HG03039 (cell line): ENCODE data around the gene GALNT12.

Source experiments
- ATAC-seq: cut with Tn5 transposase; IDR thresholded peaks from one replicate; pipeline ENCODE4 v1.9.1; 2021; ENCODE audit warnings: mild to moderate bottlenecking, moderate library complexity; ENCODE audit not compliant: unreplicated experiment

The GALNT12 gene, protein sequence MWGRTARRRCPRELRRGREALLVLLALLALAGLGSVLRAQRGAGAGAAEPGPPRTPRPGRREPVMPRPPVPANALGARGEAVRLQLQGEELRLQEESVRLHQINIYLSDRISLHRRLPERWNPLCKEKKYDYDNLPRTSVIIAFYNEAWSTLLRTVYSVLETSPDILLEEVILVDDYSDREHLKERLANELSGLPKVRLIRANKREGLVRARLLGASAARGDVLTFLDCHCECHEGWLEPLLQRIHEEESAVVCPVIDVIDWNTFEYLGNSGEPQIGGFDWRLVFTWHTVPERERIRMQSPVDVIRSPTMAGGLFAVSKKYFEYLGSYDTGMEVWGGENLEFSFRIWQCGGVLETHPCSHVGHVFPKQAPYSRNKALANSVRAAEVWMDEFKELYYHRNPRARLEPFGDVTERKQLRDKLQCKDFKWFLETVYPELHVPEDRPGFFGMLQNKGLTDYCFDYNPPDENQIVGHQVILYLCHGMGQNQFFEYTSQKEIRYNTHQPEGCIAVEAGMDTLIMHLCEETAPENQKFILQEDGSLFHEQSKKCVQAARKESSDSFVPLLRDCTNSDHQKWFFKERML

DNA sequence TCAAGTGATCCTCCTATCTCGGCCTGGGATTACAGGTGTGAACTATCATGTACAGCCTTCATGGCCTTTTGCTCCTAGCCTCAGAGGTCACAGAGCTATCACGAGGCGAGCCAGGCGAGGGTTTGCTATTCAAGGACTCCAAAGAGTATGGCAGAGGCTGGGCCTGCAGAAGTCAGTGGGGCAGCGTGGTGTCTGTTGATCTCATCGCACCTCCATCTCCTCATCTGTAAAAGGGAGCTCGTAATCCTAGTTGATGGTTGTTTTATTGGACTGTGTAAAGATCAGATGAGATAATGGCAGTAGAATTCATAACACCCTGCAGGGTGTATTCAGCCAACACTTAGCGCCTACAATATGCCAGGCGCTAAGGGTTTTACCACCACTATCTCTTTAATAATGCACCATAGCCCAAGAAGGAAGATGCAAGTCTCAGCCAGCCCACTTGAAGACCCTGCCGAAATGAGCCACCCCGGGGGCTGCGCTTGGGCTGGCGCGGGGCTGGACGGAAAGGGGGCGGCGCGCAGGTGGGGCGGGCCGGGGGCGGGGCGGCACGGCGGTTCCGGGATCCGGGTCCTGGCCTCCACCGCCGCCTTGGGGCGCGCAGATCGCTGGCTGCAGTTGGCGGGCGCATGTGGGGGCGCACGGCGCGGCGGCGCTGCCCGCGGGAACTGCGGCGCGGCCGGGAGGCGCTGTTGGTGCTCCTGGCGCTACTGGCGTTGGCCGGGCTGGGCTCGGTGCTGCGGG lies at the start of gene GALNT12:
Gene GALNT12, plus strand, starts transcription at position 601 of the 744 bp plus-strand sequence. Its CDS starts 29 bp downstream, at position 630.
- ATAC-seq, result no peak

DNA sequence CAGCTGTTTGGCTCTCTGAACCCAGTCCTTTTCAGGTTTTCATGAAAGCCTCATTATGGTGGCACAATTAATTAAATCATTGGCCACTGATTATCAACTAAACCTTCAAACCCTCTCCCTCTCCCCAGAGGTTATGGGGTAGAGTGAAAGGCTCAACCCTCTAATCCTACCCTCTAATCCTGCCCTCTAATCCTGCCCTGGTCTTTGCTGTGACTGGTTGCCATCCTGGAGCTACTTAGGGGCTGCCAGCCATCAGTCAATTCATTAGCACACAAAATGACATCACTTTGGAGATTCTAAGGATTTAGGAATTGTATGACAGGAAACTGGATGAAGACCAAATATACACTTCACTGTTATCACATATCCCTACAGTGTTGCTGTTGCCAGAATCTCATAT lies 47.2 kb upstream of the GALNT12 start:
- ATAC-seq, result no peak

DNA sequence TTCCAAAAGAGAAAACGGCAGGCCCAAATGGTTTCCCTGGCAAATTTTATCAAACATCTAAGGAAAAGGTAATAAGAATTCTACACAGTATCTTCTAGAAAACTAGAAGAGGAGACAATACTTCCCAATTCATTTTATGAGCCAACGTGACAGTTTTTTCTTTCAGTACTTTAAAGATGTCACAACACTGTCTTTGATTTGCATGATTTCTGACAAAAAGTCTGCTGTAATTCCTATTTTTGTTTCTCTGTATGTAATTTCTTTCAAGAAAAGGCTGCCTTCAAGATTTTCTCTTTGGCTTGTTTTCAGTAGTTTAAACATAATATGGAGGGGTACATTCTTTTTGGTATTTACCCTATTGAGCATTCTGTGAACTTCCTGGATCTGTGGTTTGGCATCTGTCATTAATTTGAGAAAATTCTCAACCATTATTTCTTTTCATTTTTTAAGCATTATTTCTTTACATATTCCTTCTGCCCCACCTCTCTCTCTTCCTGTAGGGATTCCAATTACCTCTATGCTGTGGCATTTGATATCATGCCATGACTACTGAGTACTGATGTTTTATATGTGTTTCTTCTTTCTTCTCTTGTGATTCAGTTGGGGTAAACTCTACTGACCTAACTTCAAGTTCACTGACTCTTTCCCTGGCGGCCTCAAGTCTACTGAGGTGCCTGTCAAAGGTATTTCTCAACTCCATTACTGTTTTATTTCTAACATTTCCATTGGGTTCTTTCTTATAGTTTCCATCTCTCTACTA lies 43.3 kb upstream of the GALNT12 start:
- no peak for ATAC-seq

DNA sequence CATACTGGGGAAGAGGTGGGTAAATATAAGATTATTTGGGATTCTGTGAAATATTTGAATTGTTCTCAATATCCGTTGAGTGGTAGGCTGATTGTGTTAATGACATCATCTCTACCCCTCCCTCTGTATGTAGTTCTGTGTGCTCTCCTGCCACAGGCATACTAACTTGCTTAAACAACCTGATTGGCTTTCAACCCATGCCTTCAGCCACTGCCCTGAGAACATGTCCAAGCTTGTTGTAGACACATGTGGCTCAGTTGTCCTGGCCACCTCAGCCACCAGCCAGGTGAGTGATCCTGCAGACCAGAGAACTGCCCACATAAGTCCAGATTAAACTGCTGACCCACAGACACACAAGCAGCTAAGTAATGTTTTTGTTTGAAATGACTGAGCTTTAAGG lies 42.2 kb upstream of the GALNT12 start:
- no peak for ATAC-seq

DNA sequence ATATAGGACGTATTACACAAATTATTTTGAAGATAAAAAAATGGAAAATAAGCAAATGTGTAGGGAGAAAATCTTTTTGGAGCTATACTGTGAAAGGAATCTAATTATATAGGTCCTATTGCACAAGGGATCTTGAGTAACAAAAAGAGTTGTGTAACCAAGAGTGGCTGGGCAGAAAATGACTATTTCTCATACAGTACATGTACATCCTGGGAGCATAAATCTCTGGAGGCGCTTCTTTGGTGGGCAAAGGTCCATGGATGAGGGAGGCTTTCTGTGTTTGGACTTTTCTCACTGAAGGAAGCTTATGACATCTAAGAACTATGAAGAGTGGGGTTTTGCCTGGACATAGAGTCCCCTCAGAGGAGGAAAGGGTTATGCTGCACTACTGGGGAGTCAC lies 40.9 kb upstream of the GALNT12 start:
- ATAC-seq, result no peak

DNA sequence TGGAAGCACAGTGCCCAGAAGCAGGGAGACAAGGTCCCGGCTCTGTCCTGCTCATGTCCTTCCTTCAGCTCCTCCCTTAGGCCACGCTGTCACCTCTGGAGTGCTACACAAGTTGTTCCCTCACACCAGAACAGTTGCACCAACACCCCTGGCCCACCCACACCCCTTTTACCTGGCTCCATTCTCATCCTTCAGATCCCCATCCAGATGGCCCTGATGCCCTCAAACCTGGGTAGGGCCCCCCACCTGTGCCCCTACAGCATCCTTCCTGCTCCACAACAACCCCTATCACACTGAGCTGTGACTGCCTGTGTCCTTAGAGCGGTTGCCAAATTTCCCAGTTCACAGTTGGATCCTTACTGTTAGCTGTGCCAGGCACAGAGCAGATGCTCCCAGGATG lies 40.3 kb upstream of the GALNT12 start:
- ATAC-seq, result no peak

DNA sequence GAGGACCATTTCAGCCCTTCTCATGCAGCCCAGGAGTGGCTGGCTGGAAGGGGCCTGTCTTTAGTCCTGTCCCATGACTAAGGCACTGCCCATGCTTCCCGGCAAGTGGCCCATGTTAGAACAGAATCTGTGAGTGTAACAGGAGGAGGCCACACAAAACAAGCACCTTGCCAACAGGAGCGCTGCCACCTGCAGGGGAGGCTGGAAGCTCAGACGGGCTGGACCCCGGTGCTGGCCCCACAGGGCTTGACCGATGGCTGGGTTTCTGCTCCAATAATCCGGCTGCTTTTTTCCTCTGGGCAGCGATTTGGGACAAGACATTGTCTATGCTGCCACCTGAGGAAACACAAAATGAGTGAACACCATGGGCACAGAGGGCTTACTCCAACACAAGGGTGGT lies 39.6 kb upstream of the GALNT12 start:
- no peak for ATAC-seq

DNA sequence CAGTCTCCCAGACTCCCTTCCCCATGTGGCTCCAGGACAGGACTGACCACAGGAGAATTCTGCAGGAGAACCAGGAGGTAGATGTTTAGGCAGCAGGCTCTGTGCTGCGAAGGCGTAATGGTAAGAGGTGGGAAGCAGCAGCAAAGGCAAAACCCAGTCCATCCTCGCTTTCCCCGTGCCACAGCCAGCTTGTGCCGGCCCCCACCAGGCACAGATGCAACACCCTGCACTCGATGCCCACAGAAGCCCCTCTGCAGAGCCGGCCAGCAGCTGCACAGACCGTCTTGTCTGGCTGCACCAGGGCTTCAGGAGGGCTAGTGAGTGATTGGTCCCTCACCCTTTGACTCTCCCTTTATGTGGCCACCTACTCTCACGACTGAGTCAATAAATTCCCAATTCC lies 39.1 kb upstream of the GALNT12 start:
- no peak for ATAC-seq

DNA sequence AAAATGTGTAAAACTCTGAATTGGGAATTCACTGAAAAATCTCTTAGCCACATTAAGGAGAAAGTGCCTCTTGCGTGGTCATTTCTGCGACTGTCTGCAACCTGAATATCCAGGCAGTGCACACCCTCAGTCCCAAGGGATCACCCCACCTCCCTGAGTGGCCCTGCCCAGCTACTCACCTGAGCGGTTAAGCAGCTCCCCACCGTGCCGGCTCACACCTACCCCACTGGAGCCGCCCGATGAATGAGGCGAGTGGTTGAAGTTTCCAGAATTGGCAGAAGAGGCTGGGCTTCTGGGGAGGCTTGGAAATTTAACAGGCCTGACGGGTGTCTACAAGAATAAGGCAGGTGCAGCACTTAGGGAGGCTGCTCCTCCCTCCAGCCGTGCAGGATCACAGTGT lies 36.8 kb upstream of the GALNT12 start:
- no peak for ATAC-seq

DNA sequence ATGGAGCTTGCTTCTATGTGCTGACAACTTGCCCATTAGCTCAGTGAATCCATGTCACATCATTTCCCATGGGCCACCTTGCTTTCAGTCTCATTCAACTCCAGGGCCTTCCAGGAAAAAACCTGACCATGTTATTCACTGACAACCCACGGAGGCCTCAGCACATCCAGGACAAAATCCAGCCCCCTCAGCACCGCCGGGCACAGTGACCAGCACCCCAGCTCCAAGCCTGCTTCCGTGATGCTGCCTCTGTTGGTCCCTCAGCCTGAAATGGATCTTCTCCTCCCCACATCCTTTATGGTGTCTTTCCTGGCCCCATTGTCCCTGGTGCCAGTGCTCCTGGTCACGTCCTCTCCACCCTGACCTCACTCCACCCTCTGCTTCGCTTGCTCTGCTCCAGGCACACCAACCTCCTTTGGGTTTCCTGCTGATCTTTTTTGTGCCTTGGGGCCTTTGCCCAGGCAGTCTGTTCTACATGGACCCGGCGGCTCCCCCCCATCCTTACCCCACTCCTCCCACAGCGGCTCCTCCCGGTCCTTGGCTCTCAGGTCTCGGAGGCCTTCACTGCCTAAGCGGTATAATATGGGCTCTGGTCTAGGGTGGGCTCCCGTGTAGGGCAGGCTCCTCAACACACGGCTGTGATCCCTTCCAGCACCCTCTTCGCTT lies 36.1 kb upstream of the GALNT12 start:
- no peak for ATAC-seq

DNA sequence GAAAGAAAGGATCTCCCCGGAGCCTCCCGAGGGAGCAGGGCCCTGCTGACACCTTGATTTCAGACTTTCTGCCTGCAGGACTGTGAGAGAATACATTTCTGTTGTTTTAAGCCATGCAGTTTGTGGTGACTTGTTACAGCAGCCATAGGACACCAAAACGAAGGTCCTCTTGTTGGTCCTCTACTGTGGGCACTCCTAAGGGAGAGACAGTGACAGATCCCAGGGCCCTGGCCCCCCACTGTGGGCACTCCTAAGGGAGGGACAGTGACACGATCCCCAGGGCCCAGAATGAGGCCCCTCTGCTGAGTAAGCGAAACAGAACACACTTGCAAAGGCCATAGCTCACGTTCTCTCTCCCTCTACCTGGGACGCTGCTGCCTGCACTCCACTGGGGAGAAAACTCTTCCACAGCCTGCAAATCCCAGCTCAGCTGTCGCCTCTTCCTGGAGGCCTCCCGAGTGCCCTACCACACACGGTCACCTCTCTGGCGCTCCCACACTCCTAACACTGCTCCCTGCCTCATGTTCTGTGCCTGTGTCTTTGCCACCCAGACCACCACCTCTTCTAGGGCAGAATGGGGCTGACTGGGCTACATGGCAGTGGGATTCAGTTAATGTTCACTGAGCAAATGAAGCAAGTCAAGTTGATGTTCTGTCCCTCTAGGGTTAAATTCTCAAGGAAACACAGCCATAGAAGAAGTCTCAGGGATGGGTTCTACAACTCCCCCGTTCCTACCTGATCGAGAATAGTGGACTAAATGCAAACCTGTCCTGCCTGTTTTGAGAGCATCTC lies 34.9 kb upstream of the GALNT12 start:
- ATAC-seq, result no peak

DNA sequence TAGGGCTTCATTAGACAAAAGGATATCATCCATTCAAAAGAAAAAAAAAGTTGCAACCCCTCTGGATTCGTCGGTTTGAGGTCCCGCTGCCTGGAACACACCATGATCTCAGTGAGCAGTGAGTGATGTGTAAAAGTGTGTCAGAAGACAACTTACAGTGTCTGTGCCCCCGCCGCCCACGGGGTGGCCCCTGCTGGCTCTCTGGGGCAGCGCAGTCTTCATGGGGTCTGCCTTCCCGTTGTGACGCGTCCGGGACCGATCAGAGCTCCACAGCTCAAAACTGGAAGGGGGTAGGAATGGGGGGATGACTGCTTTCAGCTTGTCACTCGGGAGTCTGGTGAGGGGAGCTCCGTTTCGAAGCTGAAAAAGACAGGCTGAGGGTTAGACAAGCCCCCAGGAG lies 33.7 kb upstream of the GALNT12 start:
- ATAC-seq, result no peak

DNA sequence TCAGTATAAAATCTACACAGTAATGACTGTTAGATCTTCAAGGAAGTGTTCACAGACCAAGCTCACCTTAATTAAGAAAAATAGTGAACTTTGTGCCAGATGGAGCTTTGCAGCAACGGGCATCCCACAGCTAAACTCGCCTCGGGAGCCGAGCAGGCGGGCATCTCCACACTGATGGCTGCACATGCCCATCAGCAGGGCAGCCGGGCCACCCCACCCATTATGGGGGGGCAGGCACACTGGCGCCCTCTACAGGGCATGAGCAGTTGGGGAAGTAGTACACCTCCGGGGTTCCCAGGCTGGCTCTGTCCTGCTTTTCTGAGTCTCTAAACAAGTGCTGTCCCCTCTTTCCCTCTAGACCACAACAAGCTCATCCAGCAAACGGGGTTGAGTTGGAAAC lies 32.7 kb upstream of the GALNT12 start:
- ATAC-seq, result no peak

DNA sequence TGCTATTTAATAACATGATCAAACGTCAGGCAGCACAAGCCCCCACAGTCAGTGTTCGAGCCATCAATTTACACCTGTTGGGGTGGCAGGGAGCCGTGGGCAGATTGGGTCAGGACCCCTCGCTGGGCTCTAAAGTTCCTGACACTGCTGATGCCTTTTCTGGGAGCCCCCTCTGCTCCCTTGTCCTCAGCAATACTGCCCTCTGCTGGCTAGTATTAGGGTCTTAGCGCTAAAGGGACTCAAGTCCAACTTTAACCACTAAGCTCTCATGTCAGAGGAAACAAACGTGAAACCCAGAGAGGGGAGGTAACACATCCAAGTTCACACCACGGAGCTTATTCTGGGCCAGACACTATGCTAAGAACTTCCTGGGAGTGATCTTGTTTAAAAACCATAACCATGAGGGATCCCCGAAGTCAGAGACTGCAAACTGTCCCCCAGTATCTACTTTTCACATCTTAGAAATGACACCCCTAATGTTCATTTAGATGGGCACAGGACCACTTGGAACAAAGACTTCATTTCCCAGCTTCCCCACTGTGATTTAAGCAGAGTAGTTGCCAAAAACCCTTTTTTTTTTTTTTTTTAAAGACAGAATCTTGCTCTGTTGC lies 31.5 kb upstream of the GALNT12 start:
- no peak for ATAC-seq

DNA sequence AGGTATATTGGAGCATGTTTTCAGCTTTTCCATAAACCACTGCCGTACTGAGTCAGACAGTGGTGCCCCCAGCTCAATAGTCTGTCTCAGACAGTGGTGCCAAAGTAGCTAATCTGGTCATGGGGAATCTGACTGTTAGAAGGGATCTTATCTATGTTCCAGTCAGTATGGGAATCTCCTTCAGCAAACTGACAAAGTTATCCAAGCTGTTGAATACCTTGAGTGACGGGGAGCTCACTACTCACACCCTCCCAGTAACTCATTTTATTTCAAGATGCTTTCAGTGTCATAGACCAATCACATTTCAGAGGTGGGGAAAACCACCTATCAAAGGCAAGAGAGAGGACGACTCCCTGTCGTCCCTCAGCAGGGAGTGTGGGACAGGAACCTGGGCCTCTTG lies 29.9 kb upstream of the GALNT12 start:
- no peak for ATAC-seq

DNA sequence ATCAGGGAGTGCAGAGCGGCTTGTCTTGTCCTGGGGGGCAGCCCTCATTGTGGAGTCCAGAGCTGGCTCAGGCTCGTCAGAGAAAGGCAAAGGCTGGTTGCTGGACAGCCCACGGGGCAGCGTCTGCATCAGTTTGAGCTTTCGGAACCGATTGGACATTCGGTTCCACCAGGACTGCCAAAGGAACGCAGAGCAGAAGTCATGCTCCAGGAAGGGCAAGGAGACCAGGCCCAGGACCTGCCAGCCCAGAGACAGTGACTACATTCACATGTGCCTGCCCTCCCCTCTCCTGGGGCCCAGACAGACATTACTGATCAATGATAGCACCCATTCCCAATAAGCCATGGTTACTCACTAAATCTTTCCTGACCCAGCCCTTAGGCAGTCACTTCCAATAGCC lies 29.2 kb upstream of the GALNT12 start:
- ATAC-seq, result no peak

DNA sequence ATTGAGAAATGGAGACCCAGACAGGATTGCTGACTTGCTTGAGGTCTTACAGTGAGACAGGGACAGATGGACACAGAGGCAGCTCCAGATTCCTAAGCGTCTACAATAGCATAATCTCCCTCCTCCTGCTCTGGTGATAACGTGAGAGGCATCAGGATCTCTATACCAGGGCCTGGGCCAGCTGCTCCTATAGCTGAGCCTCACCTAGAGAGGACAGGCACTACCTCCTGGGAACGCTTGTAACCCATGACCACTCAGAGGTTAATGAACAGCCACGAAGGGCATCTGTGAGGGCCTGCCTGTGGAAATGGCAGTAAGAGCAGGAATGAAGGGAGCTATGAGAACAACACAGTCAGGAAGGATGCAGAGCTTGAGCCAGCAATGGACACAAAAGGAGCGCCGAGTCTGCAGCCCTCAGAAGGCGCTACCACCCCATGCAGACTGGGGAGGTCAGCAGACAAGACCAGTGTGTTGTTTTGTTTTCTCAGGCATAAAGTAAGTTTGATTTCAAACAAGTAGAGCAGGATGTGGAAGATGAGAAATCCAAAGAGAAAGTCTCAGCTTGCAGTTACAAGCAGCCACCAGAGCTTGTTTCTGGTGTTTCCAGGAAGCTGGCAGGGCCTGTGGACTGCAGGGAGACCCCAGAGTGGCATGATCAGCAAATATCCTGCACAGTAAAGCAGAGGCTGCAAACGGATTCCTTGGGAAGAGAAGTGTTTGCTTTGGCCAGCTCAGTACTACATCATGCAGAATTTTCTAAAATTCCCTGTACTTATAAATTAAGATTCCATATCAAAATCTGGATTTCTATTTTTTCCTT lies 28.5 kb upstream of the GALNT12 start:
- ATAC-seq, result no peak

DNA sequence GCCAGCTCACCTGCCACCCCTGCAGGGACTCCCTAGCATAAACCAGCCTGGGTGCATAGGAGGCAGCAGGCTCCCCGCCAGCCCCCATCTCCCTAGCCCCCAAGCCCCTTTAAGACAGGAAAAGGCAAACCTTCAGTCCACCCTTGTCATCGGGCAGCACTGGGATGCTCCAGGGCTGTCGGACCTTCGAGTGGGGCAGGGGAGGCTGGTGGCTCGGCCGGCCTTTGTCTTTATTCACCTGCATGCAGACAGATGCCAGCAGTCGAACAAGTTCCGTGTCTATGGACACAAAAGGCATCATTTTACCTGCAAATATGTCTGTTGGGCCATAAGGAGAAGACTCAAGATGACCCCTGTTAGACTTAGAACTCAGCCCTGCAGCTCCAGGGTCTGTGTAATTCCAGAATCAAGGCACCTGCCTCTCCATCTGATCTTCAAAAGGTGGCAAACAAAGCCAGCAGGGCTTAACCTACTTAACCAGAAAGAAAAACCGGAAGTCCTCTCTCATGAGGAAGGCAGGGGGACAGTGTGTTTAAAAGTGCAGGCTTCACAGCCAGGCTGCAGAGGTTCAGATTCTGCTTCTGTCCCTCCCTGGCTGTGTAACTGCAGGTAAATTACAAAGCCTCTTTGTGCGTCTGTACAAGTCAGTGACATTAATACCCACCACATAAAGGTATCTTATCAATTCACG lies 27.3 kb upstream of the GALNT12 start:
- no peak for ATAC-seq
